ENCODE data around the gene CTXN1.
A peak's percentile ranks its signal among the peaks of the same experiment; 100 is the strongest.
"Not testable (repeated sequence)": the region's sequence is repeated elsewhere in the genome, so short reads cannot be mapped to it uniquely, and the experiment has no call there.

Gene CTXN1

DNA sequence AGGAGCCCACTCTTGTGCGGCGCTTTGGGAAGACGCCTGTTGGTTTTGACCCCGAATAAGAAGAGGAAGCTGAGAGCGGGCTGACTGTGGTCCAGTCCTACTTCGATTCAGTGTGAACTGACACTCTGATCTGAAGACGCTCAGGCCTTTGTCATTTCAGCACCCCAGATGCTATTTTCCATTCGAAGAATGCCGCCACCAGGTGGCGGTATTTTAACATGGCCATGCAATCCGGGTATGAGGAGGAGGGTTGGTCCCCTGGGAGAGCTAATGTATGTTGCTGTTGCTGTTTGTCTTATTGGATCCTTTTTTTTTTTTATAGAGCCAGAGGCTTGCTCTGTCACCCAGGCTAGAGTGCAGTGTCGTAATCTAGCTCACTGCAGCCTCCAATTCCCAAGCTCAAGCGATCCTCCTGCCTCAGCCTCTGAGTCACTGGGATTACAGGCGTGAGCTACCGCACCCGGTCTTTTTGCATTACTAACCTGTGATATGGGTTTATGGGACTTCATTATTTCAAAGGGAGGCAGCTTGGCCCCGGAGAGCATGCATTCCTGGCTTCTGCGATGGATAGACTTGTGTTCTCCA lies 18.3 kb upstream of the CTXN1 start:
- DNase-seq, result peak; percentile 76

- DNase-seq, result peak; percentile 99
These were observed 17.7 kb upstream of the CTXN1 start, which contains the start of gene TIMM44 for GRCh38 chr19:7943444-7944176. TIMM44 (minus strand) TSS chr19:7943666; CDS start chr19:7943651, 15 bp downstream.

GRCh38 chr19:7942981-7943443 lies 17.1 kb upstream of the CTXN1 start:
- no peak for DNase-seq

- DNase-seq, result no peak
These were observed 16.1 kb upstream of the CTXN1 start for GRCh38 chr19:7941895-7942596.

DNA sequence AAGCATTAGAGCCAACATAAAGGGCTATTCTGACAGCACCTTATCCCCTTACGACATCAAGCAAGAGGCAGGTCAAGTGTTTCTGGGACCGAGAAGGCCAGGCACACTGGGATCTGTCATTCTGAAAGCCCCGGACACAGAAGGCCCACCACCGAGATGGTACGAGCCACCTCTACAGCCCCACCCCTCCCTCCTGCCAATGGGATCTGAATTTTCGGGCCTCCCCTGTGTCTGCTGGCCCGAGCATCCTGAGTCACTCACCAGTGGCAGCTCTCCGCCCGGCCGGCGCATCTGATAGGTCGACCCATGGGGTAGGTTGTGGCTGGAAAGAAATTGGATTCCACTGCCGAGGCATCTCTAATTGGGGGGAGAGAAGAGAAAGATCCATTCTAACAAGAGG lies 14.9 kb upstream of the CTXN1 start:
- no peak for DNase-seq

DNA sequence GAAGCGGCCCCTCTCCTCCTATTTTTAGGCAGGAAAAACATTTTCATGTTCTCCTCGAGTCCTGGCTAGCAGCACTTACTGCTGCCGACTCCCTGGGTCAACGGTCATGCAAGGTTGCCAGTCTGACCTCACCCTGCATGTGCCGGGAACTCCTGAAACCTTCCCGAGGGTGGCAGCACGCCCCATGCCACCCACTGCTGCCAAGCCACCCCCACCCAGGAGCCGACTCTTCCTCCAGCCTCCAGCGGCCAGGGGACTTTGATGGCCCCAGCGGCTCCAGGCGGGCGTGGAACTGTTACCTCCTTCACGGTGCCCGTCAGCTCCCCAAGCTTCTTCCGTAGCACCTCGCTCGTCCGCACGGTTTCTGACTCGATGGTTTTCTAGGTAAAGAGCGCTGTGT lies 8.8 kb upstream of the CTXN1 start:
- no peak for DNase-seq

DNA sequence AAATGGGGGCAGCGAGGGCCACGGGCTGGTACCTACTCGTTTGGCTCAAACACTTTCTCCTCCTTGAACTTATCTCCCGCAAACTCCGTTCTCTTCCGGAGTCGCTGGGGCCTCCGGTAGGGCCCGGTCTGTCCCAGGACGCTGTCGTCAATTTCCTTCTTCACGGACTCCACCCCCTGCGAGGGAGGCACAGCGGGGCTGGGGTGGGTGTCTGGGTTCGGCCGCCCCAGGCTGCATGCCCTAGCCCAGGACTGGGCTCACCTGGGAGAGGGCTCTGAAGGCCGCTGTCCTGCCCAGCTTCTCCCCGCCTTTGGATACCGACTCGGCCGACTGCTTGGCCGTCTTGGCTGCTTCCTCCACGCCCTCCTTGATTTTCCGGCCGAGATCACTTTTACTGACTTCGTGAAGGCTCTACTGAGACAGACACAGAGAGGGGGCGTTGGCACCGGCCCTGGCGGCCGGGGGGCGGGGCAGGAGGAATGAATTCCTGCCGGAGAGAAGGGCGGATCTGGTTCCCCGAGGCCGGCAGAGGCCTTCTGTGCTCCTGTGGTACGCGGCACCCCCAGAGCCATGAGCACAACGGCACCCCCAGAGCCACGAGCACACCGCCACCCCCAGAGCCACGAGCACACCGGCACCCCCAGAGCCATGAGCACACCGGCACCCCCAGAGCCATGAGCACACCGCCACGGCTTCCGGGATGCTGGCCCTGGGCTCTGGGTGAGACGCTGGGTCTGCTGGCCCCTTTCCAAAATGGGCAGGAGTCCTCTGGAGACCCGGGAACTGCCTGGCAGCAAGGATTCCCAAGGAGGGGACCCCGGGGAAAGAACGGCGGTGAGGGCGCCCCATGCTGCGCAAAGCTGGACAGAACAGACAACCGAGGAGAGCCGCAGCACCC lies 8.1 kb upstream of the CTXN1 start:
- DNase-seq, result no peak

GRCh38 chr19:7933411-7933810 lies 7.5 kb upstream of the CTXN1 start:
- DNase-seq, result no peak

DNA sequence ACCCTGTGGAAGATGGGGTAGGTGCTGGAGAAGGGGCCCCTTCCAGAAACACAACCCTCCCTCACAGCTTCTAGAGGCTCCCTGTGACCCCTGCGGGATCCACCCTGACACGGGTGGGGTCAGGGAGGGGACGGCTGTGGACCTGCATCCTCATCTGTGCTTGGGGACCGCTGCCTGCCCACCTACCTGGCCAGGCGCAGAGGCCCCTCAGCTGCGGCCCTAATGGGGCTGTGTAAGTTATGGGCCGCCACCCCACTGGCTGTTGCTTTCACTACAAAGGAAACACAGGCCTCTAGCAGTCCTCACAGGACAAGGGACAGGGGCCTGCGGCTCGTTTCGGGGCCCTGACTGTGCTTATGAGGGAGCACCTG lies 7.0 kb upstream of the CTXN1 start:
- DNase-seq, result no peak

- DNase-seq, result no peak
These were observed 6.5 kb upstream of the CTXN1 start for GRCh38 chr19:7932276-7932929.

DNA sequence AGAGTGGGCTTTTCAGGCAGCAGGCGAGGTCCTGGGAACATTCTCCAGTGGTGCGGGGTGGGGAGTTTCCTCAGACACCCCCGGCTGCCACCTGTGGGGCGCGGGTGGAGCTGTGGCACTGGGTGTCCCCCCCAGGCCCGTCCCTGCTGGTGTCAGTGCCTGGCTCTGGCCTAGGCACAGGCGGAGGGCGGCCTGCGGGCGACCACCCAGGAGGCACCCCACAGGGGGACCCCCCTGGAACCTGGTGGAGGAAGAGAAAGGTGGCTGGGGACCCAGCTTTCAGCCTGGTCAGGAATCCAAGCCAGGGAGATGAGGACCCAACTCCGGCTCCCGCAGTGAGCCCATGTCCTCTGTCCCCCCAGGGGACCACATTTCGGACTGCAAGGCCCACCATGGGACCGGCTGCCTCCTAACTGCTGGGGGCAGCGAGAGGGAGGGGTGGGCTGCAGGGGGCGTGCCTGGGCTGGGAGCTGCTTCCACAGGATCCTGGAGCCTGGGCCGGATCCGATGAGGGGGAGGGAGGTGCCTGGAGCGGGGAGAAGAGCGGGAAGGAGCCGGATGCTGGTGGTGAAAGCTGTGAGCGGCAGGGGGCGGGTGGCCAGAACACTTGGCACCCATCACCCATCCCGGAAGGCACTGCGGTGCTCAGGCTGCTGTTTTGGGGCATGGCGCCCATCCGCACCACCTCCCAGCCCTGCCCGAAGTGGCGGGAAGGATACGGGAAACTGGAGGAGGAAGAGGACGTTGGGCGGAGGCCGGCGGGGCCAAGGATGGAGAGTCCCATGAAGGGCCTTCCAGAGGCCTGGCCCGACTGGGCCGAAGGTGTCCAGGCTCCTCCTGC lies 5.5 kb upstream of the CTXN1 start:
- DNase-seq, result no peak

GRCh38 chr19:7930765-7931164 lies 4.8 kb upstream of the CTXN1 start:
- DNase-seq, result no peak

GRCh38 chr19:7930030-7930429 lies 4.1 kb upstream of the CTXN1 start:
- DNase-seq, result not testable (repeated sequence)

- peak; percentile 49 for DNase-seq
These were observed 3.1 kb upstream of the CTXN1 start for GRCh38 chr19:7928741-7929701.

- DNase-seq, result no peak
These were observed 2.4 kb upstream of the CTXN1 start for GRCh38 chr19:7928334-7928706.

GRCh38 chr19:7927605-7928333 lies 1.8 kb upstream of the CTXN1 start:
- DNase-seq, result no peak

DNA sequence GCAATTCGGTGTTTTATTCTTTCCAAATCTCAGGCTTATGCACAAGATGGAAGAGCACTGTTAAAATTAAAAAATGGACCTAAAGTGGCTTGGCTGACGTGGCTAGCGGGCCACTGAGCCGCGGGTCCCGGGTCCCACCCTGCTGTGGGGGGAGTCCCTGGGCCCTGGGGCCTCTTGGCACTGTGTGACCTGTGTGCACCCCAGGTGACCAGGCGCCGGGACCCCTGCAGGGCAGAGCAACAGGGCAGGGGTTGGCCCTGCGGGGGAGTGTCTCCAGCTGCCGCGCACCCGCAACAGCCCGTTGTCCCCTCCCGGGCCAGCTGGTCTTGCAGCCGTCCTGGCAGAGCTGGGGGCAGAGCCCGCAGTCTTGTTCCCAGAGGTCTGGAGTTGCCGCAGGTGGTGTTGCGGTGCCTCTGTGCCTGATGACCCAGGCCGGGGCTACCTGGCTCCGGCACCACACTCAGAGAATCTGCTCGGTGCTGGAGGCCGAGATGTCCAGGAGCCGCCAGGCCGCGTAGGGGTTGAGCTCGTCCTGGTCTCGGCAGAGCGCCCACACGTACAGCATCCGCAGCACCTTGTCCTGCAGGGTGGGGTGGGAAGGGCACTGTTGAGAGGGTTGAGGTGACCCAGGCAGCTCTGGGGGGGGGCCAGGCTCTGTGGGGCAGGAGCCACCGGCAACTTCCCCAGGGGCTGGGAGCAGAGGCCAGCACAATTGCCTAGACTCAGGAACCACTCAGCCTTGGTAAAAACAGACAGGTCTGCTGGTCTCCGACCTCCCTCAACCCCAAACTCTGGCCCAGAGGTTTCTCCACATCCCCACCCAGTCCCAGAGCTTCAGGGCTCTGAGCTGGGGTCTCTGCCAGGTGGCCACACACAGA lies 1.0 kb upstream of the CTXN1 start:
- DNase-seq, result no peak

DNA sequence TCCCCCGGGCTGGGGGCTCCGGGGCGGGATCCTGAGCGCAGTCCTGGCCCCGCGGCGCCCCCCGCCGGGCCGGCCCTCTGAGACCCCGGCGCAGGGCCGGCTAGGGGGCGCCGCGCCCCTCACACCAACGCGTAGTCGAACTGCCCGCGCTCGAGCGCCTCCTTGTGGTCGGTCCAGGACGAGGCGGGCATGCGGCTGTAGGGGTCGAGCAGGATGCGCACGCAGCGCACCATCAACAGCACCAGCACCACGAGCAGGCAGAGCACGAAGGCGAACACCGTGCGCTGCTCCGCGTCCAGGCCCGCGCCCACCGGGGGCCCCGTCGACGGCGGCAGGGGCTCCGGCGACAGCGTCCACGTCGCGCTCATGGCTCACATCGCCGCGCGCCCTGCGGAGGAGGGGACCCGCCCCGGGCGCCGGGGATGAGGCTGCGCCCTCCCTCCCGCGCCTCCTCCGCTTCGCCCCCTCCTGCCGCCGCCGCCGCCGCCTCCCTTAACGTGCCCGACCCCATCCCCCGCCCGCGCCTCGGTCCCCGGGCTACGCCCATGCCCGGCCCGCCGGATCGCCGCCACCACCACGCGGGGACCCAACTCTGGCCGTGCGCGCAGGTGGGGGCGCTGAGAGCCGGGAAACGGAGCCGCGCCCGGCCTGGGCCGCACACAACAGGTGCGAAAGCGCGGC lies 624 bp downstream of the CTXN1 start:
- peak; percentile 53 for DNase-seq
